Esophagus squamous epithelium (tissue), 4 donors: ENCODE results near the gene KSR2.

Source experiments
- POLR2A ChIP-seq, 4 donors: fragments of 450-650 bp; IDR thresholded peaks; one replicate each; pipeline ENCODE4 v1.6.1; 2017; ENCODE audit warnings: antibody characterized with exemption in 4 of 4, mild to moderate bottlenecking in 4 of 4, moderate library complexity in 3 of 4
- TF ChIP-seq, protein P1 (sequence below), 6 experiments: fragments of 450-650 bp in 4 of 6; fragments of 200-600 bp in 2 of 6; sonication (generic) in 2 of 6; IDR thresholded peaks; one replicate each; pipeline ENCODE4 v1.5.1; 2016 to 2019; ENCODE audit warnings: antibody characterized with exemption in 6 of 6, mild to moderate bottlenecking in 4 of 6, moderate library complexity in 4 of 6

DNA sequence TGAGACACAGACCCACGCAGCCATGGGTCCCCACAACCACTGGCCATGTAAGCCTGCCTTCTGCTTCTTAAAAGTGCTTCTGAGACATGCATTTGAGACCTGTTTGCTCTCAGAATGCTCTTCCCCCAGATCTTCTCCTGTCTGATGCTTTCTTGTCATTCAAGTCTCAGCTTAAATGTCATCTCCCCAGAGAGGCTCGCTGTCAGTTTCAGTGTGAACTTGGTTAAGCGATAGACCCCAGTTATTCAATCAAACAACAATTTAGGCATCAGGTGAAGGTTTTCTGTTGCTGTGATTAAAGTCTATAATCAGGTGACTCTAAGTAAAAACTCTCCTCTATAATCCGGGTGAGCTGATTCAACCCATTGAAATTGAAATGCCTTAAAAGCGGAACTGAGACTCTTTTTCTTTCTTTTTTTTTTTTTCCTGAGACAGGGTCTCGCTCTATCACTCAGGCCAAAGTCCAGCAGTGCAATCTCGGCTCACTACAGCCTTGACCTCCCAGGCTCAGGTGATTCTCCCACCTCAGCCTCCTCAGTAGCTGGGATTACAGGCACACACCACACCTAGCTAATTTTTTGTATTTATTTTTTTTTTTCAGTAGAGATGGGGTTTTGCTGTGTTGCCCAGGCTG, 123.4 kb downstream of the KSR2 start:
- TF ChIP-seq, protein P1, sequence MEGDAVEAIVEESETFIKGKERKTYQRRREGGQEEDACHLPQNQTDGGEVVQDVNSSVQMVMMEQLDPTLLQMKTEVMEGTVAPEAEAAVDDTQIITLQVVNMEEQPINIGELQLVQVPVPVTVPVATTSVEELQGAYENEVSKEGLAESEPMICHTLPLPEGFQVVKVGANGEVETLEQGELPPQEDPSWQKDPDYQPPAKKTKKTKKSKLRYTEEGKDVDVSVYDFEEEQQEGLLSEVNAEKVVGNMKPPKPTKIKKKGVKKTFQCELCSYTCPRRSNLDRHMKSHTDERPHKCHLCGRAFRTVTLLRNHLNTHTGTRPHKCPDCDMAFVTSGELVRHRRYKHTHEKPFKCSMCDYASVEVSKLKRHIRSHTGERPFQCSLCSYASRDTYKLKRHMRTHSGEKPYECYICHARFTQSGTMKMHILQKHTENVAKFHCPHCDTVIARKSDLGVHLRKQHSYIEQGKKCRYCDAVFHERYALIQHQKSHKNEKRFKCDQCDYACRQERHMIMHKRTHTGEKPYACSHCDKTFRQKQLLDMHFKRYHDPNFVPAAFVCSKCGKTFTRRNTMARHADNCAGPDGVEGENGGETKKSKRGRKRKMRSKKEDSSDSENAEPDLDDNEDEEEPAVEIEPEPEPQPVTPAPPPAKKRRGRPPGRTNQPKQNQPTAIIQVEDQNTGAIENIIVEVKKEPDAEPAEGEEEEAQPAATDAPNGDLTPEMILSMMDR (IDR thresholded peaks at IDR 0.05) = no peak
- TF ChIP-seq POLR2A (IDR thresholded peaks at IDR 0.05) = no peak
